Muscle of back (tissue), 11 donors: ENCODE data around the gene PDGFB. TPM values are rescaled to one million over a fixed set of nuclear protein-coding genes. Genes with fewer than 3 reads are reported as not detected.

ENCODE experiments used
- DNase-seq, 3 donors: peaks; one replicate each; pipeline versions ENCODE4 v3.0.0 to v3.0.0-alpha.2; 2013
- polyA plus RNA-seq, 10 donors: library from polyadenylated mRNA; unstranded; fragments of 120-200 nt; gene quantifications; one replicate each; pipeline ENCODE4 v1.2.1, GENCODE V29; 2013; ENCODE audit not compliant: insufficient read length in 10 of 10

The PDGFB gene
- polyA plus RNA-seq, 10 donors: 14.6 to 23.9 (median 16.9) TPM

- no peak for DNase-seq
Observed at GRCh38 chr22:39208013-39208680, 36.6 kb downstream of the PDGFB start.

- peak in 1 of 3 donors; percentile 62 for DNase-seq
Observed at GRCh38 chr22:39207141-39208012, 37.4 kb downstream of the PDGFB start.

- DNase-seq: no peak
Observed at GRCh38 chr22:39206491-39206890, 38.3 kb downstream of the PDGFB start.

GRCh38 chr22:39205344-39206021 is 39.3 kb downstream of the PDGFB start:
- no peak for DNase-seq

- DNase-seq: no peak
Observed at GRCh38 chr22:39204216-39204615, 40.6 kb downstream of the PDGFB start.

- DNase-seq: no peak
Observed at GRCh38 chr22:39197578-39197977, 47.2 kb downstream of the PDGFB start.

- no peak for DNase-seq
Observed at GRCh38 chr22:39194098-39194497, 50.7 kb downstream of the PDGFB start.

GRCh38 chr22:39188809-39189208 is 56.0 kb downstream of the PDGFB start:
- DNase-seq: no peak

- DNase-seq: peak; percentile 45 to 80 (median 61)
Observed at GRCh38 chr22:39185601-39186012, 59.2 kb downstream of the PDGFB start.

GRCh38 chr22:39184586-39185577 is 59.9 kb downstream of the PDGFB start:
- DNase-seq: no peak

- peak in 1 of 3 donors; percentile 75 for DNase-seq
Observed at GRCh38 chr22:39183991-39184585, 60.7 kb downstream of the PDGFB start.

- DNase-seq: no peak
Observed at GRCh38 chr22:39182478-39183030, 62.2 kb downstream of the PDGFB start.

- no peak for DNase-seq
Observed at GRCh38 chr22:39181778-39182177, 63.0 kb downstream of the PDGFB start.

- no peak for DNase-seq
Observed at GRCh38 chr22:39181356-39181755, 63.4 kb downstream of the PDGFB start.

GRCh38 chr22:39179841-39180335 is 64.9 kb downstream of the PDGFB start:
- no peak for DNase-seq

- DNase-seq: no peak
Observed at GRCh38 chr22:39179401-39179827, 65.4 kb downstream of the PDGFB start.

- DNase-seq: no peak
Observed at GRCh38 chr22:39178206-39179111, 66.3 kb downstream of the PDGFB start.

- DNase-seq: no peak
Observed at GRCh38 chr22:39177791-39178190, 67.0 kb downstream of the PDGFB start.

GRCh38 chr22:39177456-39177775 is 67.4 kb downstream of the PDGFB start:
- no peak for DNase-seq
